ENCODE results near the gene RPL12.

RPL12 gene

GRCh38 chr9:127437497-127438264, 13.5 kb downstream of the RPL12 start:
- DNase-seq, result no peak

- no peak for DNase-seq
Observed at GRCh38 chr9:127430415-127430814, 20.8 kb downstream of the RPL12 start.

- DNase-seq, result no peak
Observed at GRCh38 chr9:127428348-127428747, 22.9 kb downstream of the RPL12 start.

GRCh38 chr9:127426756-127427155, 24.4 kb downstream of the RPL12 start:
- no peak for DNase-seq

- DNase-seq, result no peak
Observed at GRCh38 chr9:127424676-127424999, 26.6 kb downstream of the RPL12 start.

- peak; percentile 97 for DNase-seq
Observed at GRCh38 chr9:127423934-127424675, 27.1 kb downstream of the RPL12 start, which contains the start of gene ZNF79. Gene ZNF79 (plus strand): TSS chr9:127424382. CDS start chr9:127424788, 406 bp downstream.

- DNase-seq, result no peak
Observed at GRCh38 chr9:127423476-127423933, 27.7 kb downstream of the RPL12 start.

GRCh38 chr9:127422787-127423186, 28.4 kb downstream of the RPL12 start:
- no peak for DNase-seq

- DNase-seq, result no peak
Observed at GRCh38 chr9:127422133-127422782, 28.9 kb downstream of the RPL12 start.

GRCh38 chr9:127421057-127421456, 30.1 kb downstream of the RPL12 start:
- DNase-seq, result no peak

- DNase-seq, result no peak
Observed at GRCh38 chr9:127419348-127419747, 31.9 kb downstream of the RPL12 start.

GRCh38 chr9:127418037-127418471, 33.2 kb downstream of the RPL12 start:
- peak; percentile 81 for DNase-seq

GRCh38 chr9:127417131-127418036, 33.8 kb downstream of the RPL12 start:
- DNase-seq, result peak; percentile 81

- DNase-seq, result no peak
Observed at GRCh38 chr9:127415657-127416056, 35.5 kb downstream of the RPL12 start.

- DNase-seq, result no peak
Observed at GRCh38 chr9:127415141-127415540, 36.1 kb downstream of the RPL12 start.

GRCh38 chr9:127411122-127411521, 40.1 kb downstream of the RPL12 start:
- DNase-seq, result no peak

GRCh38 chr9:127407492-127407843, 43.7 kb downstream of the RPL12 start:
- no peak for DNase-seq

GRCh38 chr9:127406799-127407491, 44.3 kb downstream of the RPL12 start:
- peak; percentile 55 for DNase-seq

- no peak for DNase-seq
Observed at GRCh38 chr9:127405344-127406125, 45.7 kb downstream of the RPL12 start.

- DNase-seq, result peak; percentile 46
Observed at GRCh38 chr9:127404631-127405030, 46.6 kb downstream of the RPL12 start.
